IPS DF 6.9 (cell line): ENCODE results near the gene CFLAR.
"Not testable (repeated sequence)": the region's sequence is repeated elsewhere in the genome, so short reads cannot be mapped to it uniquely, and the experiment has no call there.

Source experiments
- DNase-seq: peaks from one replicate; pipeline ENCODE4 v3.0.0-alpha.2; 2013; ENCODE audit warnings: low read depth, low spot score
- H3K27ac ChIP-seq: one replicate; pipeline ENCODE4 v1.5.1; 2013; ENCODE audit warnings: low read length, control low read depth
- H3K27me3 ChIP-seq: 2 replicates; pipeline ENCODE4 v1.6.1; 2013; ENCODE audit warnings: mild to moderate bottlenecking, low read length; ENCODE audit not compliant: control insufficient read depth, insufficient read depth
- H3K36me3 ChIP-seq: 2 replicates; pipeline ENCODE4 v1.6.1; 2013; ENCODE audit warnings: low read length; ENCODE audit not compliant: control insufficient read depth, insufficient read depth
- H3K4me1 ChIP-seq: 2 replicates; pipeline ENCODE4 v1.6.1; 2013; ENCODE audit warnings: low read length; ENCODE audit not compliant: control insufficient read depth, insufficient read depth
- H3K4me3 ChIP-seq: 2 replicates; pipeline ENCODE4 v1.5.1; 2013; ENCODE audit warnings: mild to moderate bottlenecking, low read length
- H3K9me3 ChIP-seq: 2 replicates; pipeline ENCODE4 v1.6.1; 2013; ENCODE audit warnings: low read length, inconsistent platforms; ENCODE audit not compliant: control insufficient read depth, insufficient read depth
- WGBS: extraction: QIAGEN DNeasy Blood & Tissue Kit; methylation state at CpG from one replicate; pipeline ENCODE4 v1.1.7; 2013; ENCODE audit warnings: mixed read lengths, missing lambda C conversion rate; ENCODE audit not compliant: insufficient read length, insufficient coverage; 5-methylcytosine and 5-hydroxymethylcytosine counted together

The CFLAR gene

DNA sequence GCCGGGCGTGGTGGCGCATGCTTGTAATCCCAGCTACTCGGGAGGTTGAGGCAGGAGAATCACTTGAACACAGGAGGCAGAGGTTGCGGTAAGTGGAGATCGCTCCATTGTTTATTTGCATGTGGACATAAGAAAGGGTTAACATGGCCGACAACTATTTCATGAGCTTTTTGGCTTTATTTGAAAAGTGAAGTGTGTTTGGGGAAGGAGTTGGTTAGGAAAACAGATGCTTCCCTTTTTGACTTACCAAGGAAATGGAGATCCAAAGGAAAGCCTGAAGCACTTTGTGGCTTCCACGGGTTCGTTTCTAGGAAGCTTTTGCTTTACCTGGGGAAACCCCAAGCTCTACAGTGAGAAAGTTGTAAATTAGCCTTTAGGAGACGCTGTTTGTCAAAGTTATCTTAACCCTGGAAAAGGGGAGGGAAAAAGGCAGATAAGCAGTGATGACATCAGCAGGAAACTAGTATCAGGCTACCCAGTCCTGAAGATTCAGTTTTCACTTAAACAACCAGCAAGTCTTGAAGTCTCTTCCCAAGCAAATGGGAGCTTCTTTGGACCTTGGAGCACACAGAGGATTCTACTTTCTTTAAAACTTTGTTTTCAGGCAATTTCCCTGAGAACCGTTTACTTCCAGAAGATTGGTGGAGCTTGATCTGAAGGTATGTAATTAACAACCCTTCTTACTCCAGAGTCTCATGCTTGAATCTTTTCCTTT, 66.8 kb downstream of the CFLAR start, which contains the start of gene CASP10:
Gene CASP10 (plus strand): TSS at position 492 of the 715 bp plus-strand sequence. CDS start 2,637 bp downstream, outside the sequence.
- DNase-seq, result no peak
- H3K36me3 ChIP-seq, result no peaks in the 10 kb centered on the region
- H3K27ac ChIP-seq, result no peak within 1 kb of the TSS
- no peaks in the 10 kb centered on the region for H3K27me3 ChIP-seq
- no peaks in the 10 kb centered on the region; the same call in 1 of the 2 replicates for H3K4me1 ChIP-seq
- WGBS, result no CpG with 5 or more reads among the region's 11 CpGs
- no peak within 1 kb of the TSS for H3K4me3 ChIP-seq
- H3K9me3 ChIP-seq, result no peaks in the 10 kb centered on the region; the same call in 1 of the 2 replicates

DNA sequence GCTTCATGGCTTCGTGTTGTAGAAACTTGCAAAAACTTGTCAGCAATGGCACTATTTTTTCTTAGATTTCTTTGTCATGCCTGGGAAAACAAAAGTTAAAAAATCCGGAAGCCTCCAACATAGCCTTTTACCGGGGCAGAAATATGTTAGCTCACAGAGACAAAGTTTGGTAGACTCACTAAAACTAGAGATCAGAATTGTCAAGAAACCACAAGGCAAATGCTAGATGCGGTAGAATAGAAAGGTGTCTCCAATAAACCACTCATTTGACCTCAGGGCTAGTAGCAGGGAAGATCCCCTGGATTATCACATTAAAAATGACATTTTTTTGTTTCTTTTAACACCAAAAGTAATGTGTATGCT, 67.4 kb downstream of the CFLAR start:
- WGBS, result no CpG with 5 or more reads among the region's 4 CpGs
- H3K27ac ChIP-seq, result no peak overlapping the region
- no peaks in the 10 kb centered on the region for H3K27me3 ChIP-seq
- H3K4me1 ChIP-seq, result no peaks in the 10 kb centered on the region; the same call in 1 of the 2 replicates
- H3K36me3 ChIP-seq, result no peaks in the 10 kb centered on the region
- DNase-seq, result no peak
- no peak overlapping the region for H3K4me3 ChIP-seq
- no peaks in the 10 kb centered on the region; the same call in 1 of the 2 replicates for H3K9me3 ChIP-seq

GRCh38 chr2:201183835-201184234, 67.9 kb downstream of the CFLAR start:
- H3K9me3 ChIP-seq, H3K27me3 ChIP-seq, H3K36me3 ChIP-seq, H3K4me3 ChIP-seq, DNase-seq, H3K27ac ChIP-seq, H3K4me1 ChIP-seq: not testable (repeated sequence)
- no CpG with 5 or more reads among the region's 5 CpGs for WGBS

DNA sequence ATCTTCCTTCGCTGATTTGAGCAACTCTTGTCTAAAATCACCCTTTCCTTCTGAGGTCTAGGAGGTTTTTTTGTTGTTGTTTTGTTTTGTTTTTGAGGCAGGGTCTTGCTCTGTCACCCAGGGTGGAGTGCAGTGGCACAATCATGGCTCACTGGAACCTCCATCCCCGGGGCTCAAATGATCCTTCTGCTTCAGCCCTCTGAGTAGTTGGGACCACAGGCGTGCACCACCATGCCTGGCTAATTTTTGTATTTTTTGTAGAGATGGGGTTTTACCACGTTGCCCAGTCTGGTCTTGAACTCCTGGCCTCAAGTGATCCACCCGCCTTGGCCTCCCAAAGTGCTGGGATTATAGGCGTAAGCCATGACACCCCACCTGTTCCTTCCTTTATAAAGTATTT, 68.3 kb downstream of the CFLAR start:
- DNase-seq, H3K4me1 ChIP-seq, H3K9me3 ChIP-seq, H3K36me3 ChIP-seq, H3K27me3 ChIP-seq, H3K27ac ChIP-seq, H3K4me3 ChIP-seq: not testable (repeated sequence)
- WGBS, result no CpG with 5 or more reads among the region's 6 CpGs

DNA sequence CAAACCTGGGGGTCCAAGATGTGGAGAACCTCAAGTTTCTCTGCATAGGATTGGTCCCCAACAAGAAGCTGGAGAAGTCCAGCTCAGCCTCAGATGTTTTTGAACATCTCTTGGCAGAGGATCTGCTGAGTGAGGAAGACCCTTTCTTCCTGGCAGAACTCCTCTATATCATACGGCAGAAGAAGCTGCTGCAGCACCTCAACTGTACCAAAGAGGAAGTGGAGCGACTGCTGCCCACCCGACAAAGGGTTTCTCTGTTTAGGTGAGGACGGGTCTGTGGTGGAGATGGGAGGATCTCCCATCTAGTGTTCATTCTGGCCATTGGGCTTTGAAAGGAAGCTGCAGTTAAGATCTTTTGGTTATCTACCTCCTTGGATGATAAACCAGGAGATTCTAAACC, 69.9 kb downstream of the CFLAR start:
- DNase-seq, result no peak
- no peak overlapping the region for H3K27ac ChIP-seq
- no peak overlapping the region for H3K4me3 ChIP-seq
- no peaks in the 10 kb centered on the region; the same call in 1 of the 2 replicates for H3K4me1 ChIP-seq
- no peaks in the 10 kb centered on the region for H3K9me3 ChIP-seq
- no peaks in the 10 kb centered on the region for H3K27me3 ChIP-seq
- H3K36me3 ChIP-seq, result no peaks in the 10 kb centered on the region
- no CpG with 5 or more reads among the region's 4 CpGs for WGBS

GRCh38 chr2:201186982-201187381, 71.0 kb downstream of the CFLAR start:
- Histone ChIP-seq H3K9me3 (no peaks in the 10 kb centered on the region), H3K27ac (no peak overlapping the region), H3K4me1 (no peaks in the 10 kb centered on the region; the same call in 1 of the 2 replicates), H3K4me3 (no peak overlapping the region), H3K36me3 (no peaks in the 10 kb centered on the region), H3K27me3 (no peaks in the 10 kb centered on the region)
- no CpG with 5 or more reads among the region's 5 CpGs for WGBS
- no peak for DNase-seq

DNA sequence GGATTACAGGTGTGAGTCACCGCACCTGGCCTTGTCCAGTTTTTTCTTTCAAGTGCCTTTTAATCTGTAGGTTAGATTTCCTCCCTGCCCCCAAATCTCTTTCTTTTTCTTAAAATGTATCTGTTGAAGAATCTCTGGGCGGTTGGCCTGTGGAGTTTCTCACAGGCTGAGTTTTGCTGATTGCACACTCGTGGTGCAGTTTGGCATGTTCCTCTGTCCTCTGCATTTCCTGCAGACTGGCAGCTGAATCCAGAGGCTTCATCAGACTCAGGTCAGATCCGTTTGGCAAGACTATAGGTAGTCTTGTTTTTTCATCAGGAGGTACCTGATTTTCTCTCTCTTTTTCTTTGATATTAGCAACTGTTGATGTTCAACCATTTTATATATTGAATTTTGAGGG, 72.5 kb downstream of the CFLAR start:
- Histone ChIP-seq H3K9me3 (no peaks in the 10 kb centered on the region), H3K27ac (no peak overlapping the region), H3K4me3 (no peak overlapping the region), H3K27me3 (no peaks in the 10 kb centered on the region), H3K36me3 (no peaks in the 10 kb centered on the region), H3K4me1 (no peaks in the 10 kb centered on the region)
- no peak for DNase-seq
- WGBS, result no CpG with 5 or more reads among the region's 4 CpGs

DNA sequence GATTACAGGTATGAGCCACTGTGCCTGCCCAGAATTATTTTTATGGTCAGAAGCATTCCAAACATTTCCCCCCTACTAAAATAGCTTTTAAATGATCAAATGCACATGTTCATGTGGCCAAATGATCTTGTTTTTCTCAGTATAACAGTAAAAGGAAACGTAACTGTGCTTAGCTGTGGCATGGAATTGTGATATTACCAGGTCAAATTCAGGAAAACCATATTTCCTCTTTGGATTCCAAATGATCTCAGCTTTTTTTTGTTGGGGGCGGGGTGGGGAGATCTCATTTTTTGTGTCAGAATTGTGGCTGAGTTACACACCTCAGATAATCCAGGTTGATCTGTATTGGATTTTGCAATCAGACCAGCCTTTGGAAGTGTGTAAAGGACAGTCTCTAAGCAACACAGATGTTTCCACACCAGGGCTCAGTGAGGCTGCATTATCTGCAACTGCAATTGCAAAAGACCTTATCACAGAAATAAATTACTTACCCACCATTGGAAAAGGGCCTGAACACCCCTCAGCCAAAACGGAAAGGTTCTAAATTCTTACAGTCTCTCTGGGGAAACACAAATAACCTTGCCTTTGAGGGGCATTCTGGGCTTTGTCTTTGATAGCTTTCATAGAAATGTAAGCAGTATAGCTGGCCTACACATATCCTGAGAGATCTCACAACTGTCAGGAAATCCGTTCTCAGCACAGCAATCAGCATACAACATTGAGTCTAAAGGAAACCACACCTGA, 75.3 kb downstream of the CFLAR start:
- WGBS, result no CpG with 5 or more reads among the region's 4 CpGs
- H3K9me3 ChIP-seq, result no peaks in the 10 kb centered on the region
- no peak overlapping the region for H3K27ac ChIP-seq

GRCh38 chr2:201194097-201194496, 78.1 kb downstream of the CFLAR start:
- H3K4me3 ChIP-seq, result no peak overlapping the region
- no peak overlapping the region for H3K27ac ChIP-seq
- no peaks in the 10 kb centered on the region for H3K27me3 ChIP-seq
- no CpG with 5 or more reads among the region's 3 CpGs for WGBS
- no peak for DNase-seq
- H3K36me3 ChIP-seq, result no peaks in the 10 kb centered on the region
- no peaks in the 10 kb centered on the region for H3K9me3 ChIP-seq
- no peaks in the 10 kb centered on the region for H3K4me1 ChIP-seq

More for the DNA sequence above, 75.3 kb downstream of the CFLAR start:
- no peaks in the 10 kb centered on the region for H3K27me3 ChIP-seq
- DNase-seq, result no peak
- no peak overlapping the region for H3K4me3 ChIP-seq
- no peaks in the 10 kb centered on the region for H3K4me1 ChIP-seq
- H3K36me3 ChIP-seq, result no peaks in the 10 kb centered on the region

DNA sequence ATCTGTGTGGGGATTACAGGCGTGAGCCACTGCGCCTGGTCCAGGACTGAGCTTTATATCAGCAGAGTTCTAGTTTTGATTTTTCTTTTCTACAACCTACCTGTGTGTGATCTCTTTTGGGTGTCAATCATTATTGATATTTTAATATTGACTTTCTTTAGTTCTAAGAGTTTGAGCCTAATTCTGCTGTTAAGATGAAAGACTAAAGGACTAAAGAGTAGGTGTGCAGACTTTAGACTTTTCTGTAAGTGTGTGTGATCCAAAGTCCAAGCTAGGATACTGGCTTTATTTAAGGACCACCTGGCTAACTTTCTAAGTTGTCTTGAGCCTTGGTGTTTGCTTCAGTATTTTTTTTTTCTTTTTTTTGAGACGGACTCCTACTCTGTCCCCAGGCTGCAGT, 79.4 kb downstream of the CFLAR start:
- Histone ChIP-seq H3K27me3 (no peaks in the 10 kb centered on the region), H3K4me1 (no peaks in the 10 kb centered on the region), H3K27ac (no peak overlapping the region), H3K9me3 (no peaks in the 10 kb centered on the region), H3K4me3 (no peak overlapping the region), H3K36me3 (no peaks in the 10 kb centered on the region)
- no CpG with 5 or more reads among the region's 3 CpGs for WGBS
- DNase-seq, result no peak
